K562 (cell line): ENCODE results near the gene XPNPEP3. TPM values are rescaled to one million over a fixed set of nuclear protein-coding genes. Genes with fewer than 3 reads are reported as not detected.
A peak's percentile ranks its signal among the peaks of the same experiment; 100 is the strongest.

Source experiments
- ASH1L ChIP-seq: fragments of 450-650 bp; IDR thresholded peaks from 2 replicates; pipeline ENCODE4 v1.6.1; 2018; ENCODE audit warnings: borderline replicate concordance, mild to moderate bottlenecking, low read depth; ENCODE audit not compliant: partially characterized antibody
- CBFB ChIP-seq: sonication (generic); formaldehyde crosslinking; IDR thresholded peaks from 2 replicates; pipeline ENCODE4 v1.4.0; 2020; ENCODE audit warnings: mild to moderate bottlenecking, missing genetic modification reagents
- GTF3C2 ChIP-seq: IDR thresholded peaks from 3 replicates; pipeline ENCODE4 v1.6.1; 2011; ENCODE audit warnings: borderline replicate concordance, mild to moderate bottlenecking, moderate library complexity; ENCODE audit not compliant: insufficient read length; ENCODE audit errors: extremely low read depth
- HNRNPUL1 ChIP-seq: fragments of 200-400 bp; formaldehyde crosslinking; IDR thresholded peaks from 2 replicates; pipeline ENCODE4 v1.6.1; 2017; ENCODE audit warnings: low read length
- HOXB6 ChIP-seq: fragments of 250-450 bp; sonication (Bioruptor Pico); IDR thresholded peaks from 2 replicates; pipeline ENCODE4 v1.5.1; 2022; ENCODE audit warnings: mild to moderate bottlenecking, borderline replicate concordance
- ILK ChIP-seq: fragments of 450-650 bp; IDR thresholded peaks from 2 replicates; pipeline ENCODE4 v1.6.1; 2016; ENCODE audit warnings: missing genetic modification characterization, low read depth, mild to moderate bottlenecking, missing compliant biosample characterization, moderate library complexity, borderline replicate concordance
- KLF6 ChIP-seq: fragments of 250-450 bp; sonication (Bioruptor Pico); IDR thresholded peaks from 2 replicates; pipeline ENCODE4 v1.4.0; 2020; ENCODE audit warnings: mild to moderate bottlenecking, moderate library complexity, borderline replicate concordance
- MCM5 ChIP-seq: fragments of 450-650 bp; IDR thresholded peaks from 2 replicates; pipeline ENCODE4 v1.6.1; 2016; ENCODE audit warnings: low read depth
- MLLT1 ChIP-seq, 2 experiments: fragments of 450-650 bp; IDR thresholded peaks; 2 replicates each; pipeline ENCODE4 v1.6.1; 2016
- NCOR1 ChIP-seq: fragments of 450-650 bp; IDR thresholded peaks from 2 replicates; pipeline ENCODE4 v1.6.1; 2016; ENCODE audit warnings: mild to moderate bottlenecking, moderate library complexity
- NEUROD1 ChIP-seq: fragments of 150-350 bp; IDR thresholded peaks from 2 replicates; pipeline ENCODE4 v1.6.1; 2014; ENCODE audit warnings: borderline replicate concordance, low read length, low read depth; ENCODE audit not compliant: partially characterized antibody
- PHF21A ChIP-seq: fragments of 450-650 bp; IDR thresholded peaks from 2 replicates; pipeline ENCODE4 v1.6.1; 2017; ENCODE audit warnings: low read depth, borderline replicate concordance
- RBFOX2 ChIP-seq: fragments of 200-400 bp; formaldehyde crosslinking; IDR thresholded peaks from 2 replicates; pipeline ENCODE4 v1.6.1; 2017; ENCODE audit warnings: low read depth, mild to moderate bottlenecking, low read length, moderate library complexity
- SAFB ChIP-seq: fragments of 200-400 bp; formaldehyde crosslinking; IDR thresholded peaks from 2 replicates; pipeline ENCODE4 v1.6.1; 2017; ENCODE audit warnings: low read depth, low read length, borderline replicate concordance
- SMAD2 ChIP-seq: fragments of 150-350 bp; IDR thresholded peaks from 2 replicates; pipeline ENCODE4 v1.6.1; 2014; ENCODE audit warnings: low read depth, mild to moderate bottlenecking, low read length
- SMARCA4 ChIP-seq: fragments of 450-650 bp; IDR thresholded peaks from 2 replicates; pipeline ENCODE4 v1.6.1; 2016
- STAT5B ChIP-seq: fragments of 250-450 bp; sonication (Bioruptor Pico); IDR thresholded peaks from 2 replicates; pipeline ENCODE4 v1.8.0; 2021; ENCODE audit warnings: mild to moderate bottlenecking, inconsistent platforms
- TCF3 ChIP-seq: sonication (generic); formaldehyde crosslinking; IDR thresholded peaks from 2 replicates; pipeline ENCODE4 v1.4.0; 2020; ENCODE audit warnings: mild to moderate bottlenecking, missing genetic modification reagents
- ZC3H8 ChIP-seq: fragments of 450-650 bp; IDR thresholded peaks from 2 replicates; pipeline ENCODE4 v1.6.1; 2017
- ZNF518B ChIP-seq: fragments of 250-450 bp; sonication (Bioruptor Pico); IDR thresholded peaks from 2 replicates; pipeline ENCODE4 v1.5.0; 2021; ENCODE audit warnings: mild to moderate bottlenecking, moderate library complexity
- ZNF764 ChIP-seq: fragments of 250-450 bp; sonication (Bioruptor Pico); IDR thresholded peaks from 2 replicates; pipeline ENCODE4 v1.4.0; 2020; ENCODE audit warnings: low read depth, mild to moderate bottlenecking, moderate library complexity
- polyA plus RNA-seq, 8 experiments: library from polyadenylated mRNA; depleted of rRNA in 4 of 8; stranded (reverse) in 5 of 8; unstranded in 3 of 8; fragments of >200 nt; fragmentation: Nextera tagmentation in 2 of 8; fragmentation: Illumina TruSeq in 1 of 8; extraction: Ambion mirVana in 2 of 8; extraction: Trizol in 1 of 8; gene quantifications; 2 replicates each; pipeline versions ENCODE4 v1.2.1 to v1.2.3, GENCODE V29; 2011 to 2014; ENCODE audit warnings: inconsistent platforms in 1 of 8, missing spikeins in 1 of 8
- total RNA-seq, 7 experiments: library from RNA; depleted of rRNA in 6 of 7; stranded (reverse); fragments of >200 nt in 6 of 7; fragmentation: Illumina TruSeq in 2 of 7; extraction: Trizol in 2 of 7; gene quantifications; 2 replicates each; pipeline versions ENCODE4 v1.2.1 to v1.2.3, GENCODE V29; 2011 to 2021; ENCODE audit warnings: low replicate concordance in 1 of 7

Gene XPNPEP3
- total and polyA plus RNA-seq, 9 of the 15 experiments (the other 6 are each of a cell fraction or from before 2014, with no cell fraction given): 9.1 to 22.6 (median 15.6) TPM

GRCh38 chr22:40856513-40857308, at the start of gene XPNPEP3, which contains the start of gene ST13 (continued):
- TF ChIP-seq GTF3C2 (no peak), STAT5B (CRISPR knock-in tag) (no peak), NCOR1 (no peak), SMAD2 (no peak), HNRNPUL1 (no peak), TCF3 (CRISPR knock-in tag) (0 out of 2 replicates have a peak, but pooled peaks have one; percentile 5), CBFB (CRISPR knock-in tag) (no peak), NEUROD1 (peak; percentile 59), MLLT1 (IDR thresholded peaks at IDR 0.05) (no peak), RBFOX2 (peak; percentile 87), ILK (tag) (no peak), ZNF764 (CRISPR knock-in tag) (no peak), HOXB6 (CRISPR knock-in tag) (no peak), ASH1L (no peak), ZNF518B (no peak), ZC3H8 (no peak), SMARCA4 (no peak), MCM5 (no peak), KLF6 (CRISPR knock-in tag) (no peak), SAFB (no peak), PHF21A (no peak)
